Keratinocyte (primary cell): ENCODE data around the gene LY86.

ENCODE experiments used
- CTCF ChIP-seq, 3 experiments: IDR thresholded peaks in 1 of 3; conservative IDR thresholded peaks in 1 of 3; optimal IDR thresholded peaks in 1 of 3; 2 replicates in 2 of 3; 3 replicates in 1 of 3; pipeline versions ENCODE3 to v1.5.1; 2011; ENCODE audit warnings: low read length in 3 of 3, mild to moderate bottlenecking in 3 of 3, moderate library complexity in 2 of 3, control low read depth in 1 of 3, inconsistent platforms in 1 of 3; ENCODE audit not compliant: insufficient read depth in 2 of 3; ENCODE audit errors: extremely low read depth in 1 of 3
- EZH2 ChIP-seq: IDR thresholded peaks from one replicate; pipeline ENCODE4 v1.6.1; 2012; ENCODE audit warnings: inconsistent platforms, mild to moderate bottlenecking, low read length, moderate library complexity

GRCh38 chr6:6640926-6641325, 52.4 kb downstream of the LY86 start:
- no peak for TF ChIP-seq CTCF (optimal IDR thresholded peaks at IDR 0.05 in 1 of 3, IDR thresholded peaks at IDR 0.05 in 1 of 3, conservative IDR thresholded peaks at IDR 0.05 in 1 of 3; ENCODE audit: extremely low read depth in 1 of 3, insufficient read depth in 2 of 3, low read length in 3 of 3)
- no peak for TF ChIP-seq EZH2
